Sigmoid colon (tissue), 4 donors: Measurements from ENCODE around the gene ITGB2.

Experiments
- CTCF ChIP-seq, 4 experiments: fragments of 450-650 bp in 3 of 4; fragments of 200-600 bp in 1 of 4; IDR thresholded peaks; one replicate each; pipeline ENCODE4 v1.5.1; 2016 to 2019; ENCODE audit warnings: antibody characterized with exemption in 4 of 4, mild to moderate bottlenecking in 3 of 4, moderate library complexity in 2 of 4
- EP300 ChIP-seq, 4 donors: sonication (generic); formaldehyde crosslinking; IDR thresholded peaks; one replicate each; pipeline ENCODE4 v1.6.1; 2017; ENCODE audit warnings: antibody characterized with exemption in 4 of 4
- POLR2A ChIP-seq, 2 donors: fragments of 450-650 bp; IDR thresholded peaks; one replicate each; pipeline ENCODE4 v1.6.1; 2016; ENCODE audit warnings: antibody characterized with exemption in 2 of 2, mild to moderate bottlenecking in 2 of 2, moderate library complexity in 2 of 2
- POLR2AphosphoS5 ChIP-seq, 4 donors: sonication (generic); formaldehyde crosslinking; IDR thresholded peaks; one replicate each; pipeline ENCODE4 v1.6.1; 2017; ENCODE audit warnings: antibody characterized with exemption in 4 of 4

DNA sequence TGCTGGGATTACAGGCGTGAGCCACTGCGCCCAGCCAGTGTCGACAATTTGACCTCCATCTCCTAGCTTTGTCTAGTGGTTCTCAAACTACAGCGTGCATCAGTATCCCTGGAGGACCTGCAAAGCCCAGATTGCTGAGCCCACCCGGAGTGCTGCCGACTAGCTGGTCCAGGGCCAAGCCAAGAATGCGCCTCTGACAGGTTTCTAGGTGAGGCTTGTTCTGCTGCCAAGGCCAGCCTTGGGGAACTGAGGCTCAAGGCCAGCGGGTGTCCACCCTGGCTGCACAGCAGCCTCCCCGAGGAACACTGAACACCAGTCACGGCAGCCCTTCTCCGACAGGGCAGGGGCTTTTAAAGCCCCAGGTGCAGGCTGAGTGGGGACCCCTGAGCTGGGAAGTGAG, 37.4 kb downstream of the ITGB2 start:
- TF ChIP-seq CTCF (IDR thresholded peaks at IDR 0.05) (no peak), EP300 (IDR thresholded peaks at IDR 0.05) (no peak), POLR2A (IDR thresholded peaks at IDR 0.05) (no peak), POLR2AphosphoS5 (IDR thresholded peaks at IDR 0.05) (no peak)
